Colonic mucosa (tissue), 4 donors: Measurements from ENCODE around the gene TAF9. TPM values are rescaled to one million over a fixed set of nuclear protein-coding genes. Genes with fewer than 3 reads are reported as not detected.

Experiments
- DNase-seq: peaks from one replicate; pipeline ENCODE4 v3.0.0-alpha.2; 2020
- H3K27ac ChIP-seq: fragments of 200-600 bp; one replicate; pipeline ENCODE4 v1.8.0; 2021
- H3K27me3 ChIP-seq: fragments of 200-600 bp; one replicate; pipeline ENCODE4 v1.8.0; 2021
- H3K36me3 ChIP-seq: fragments of 200-600 bp; one replicate; pipeline ENCODE4 v1.8.0; 2021
- H3K4me1 ChIP-seq: fragments of 200-600 bp; one replicate; pipeline ENCODE4 v1.8.0; 2021; ENCODE audit warnings: mild to moderate bottlenecking
- H3K4me3 ChIP-seq: fragments of 200-600 bp; one replicate; pipeline ENCODE4 v1.8.0; 2021
- H3K9ac ChIP-seq, 2 donors: one replicate each; pipeline ENCODE4 v1.7.0; 2013; ENCODE audit warnings: control low read depth in 2 of 2, low read depth in 2 of 2, low read length in 2 of 2
- H3K9me3 ChIP-seq: fragments of 200-600 bp; one replicate; pipeline ENCODE4 v1.8.0; 2021
- CTCF ChIP-seq: fragments of 200-600 bp; IDR thresholded peaks from one replicate; pipeline ENCODE4 v1.8.0; 2022; ENCODE audit warnings: antibody characterized with exemption, mild to moderate bottlenecking
- intact Hi-C: fragments of 100-400 bp; cut with DNase I; formaldehyde crosslinking; loops from one replicate; pipeline ENCODE4 v1.14.1; 2022
- total RNA-seq, 2 donors: library from RNA; stranded (reverse); fragmentation: NEBNext Ultra II Directional in 1 of 2; extraction: Animal tissue kit (Norgen Biotek cat#: 25700) in 1 of 2; gene quantifications; one replicate each; pipeline ENCODE4 v1.2.1, GENCODE V29; 2021
- donor health status: healthy.
- donor health status: DM: no; HTN: no; CAD: no.
- donor health status: DM: no; HTN: no; CAD: no.

Gene TAF9
- total RNA-seq, 2 donors from 2014 or later, result 53.7 to 60.2 TPM

DNA sequence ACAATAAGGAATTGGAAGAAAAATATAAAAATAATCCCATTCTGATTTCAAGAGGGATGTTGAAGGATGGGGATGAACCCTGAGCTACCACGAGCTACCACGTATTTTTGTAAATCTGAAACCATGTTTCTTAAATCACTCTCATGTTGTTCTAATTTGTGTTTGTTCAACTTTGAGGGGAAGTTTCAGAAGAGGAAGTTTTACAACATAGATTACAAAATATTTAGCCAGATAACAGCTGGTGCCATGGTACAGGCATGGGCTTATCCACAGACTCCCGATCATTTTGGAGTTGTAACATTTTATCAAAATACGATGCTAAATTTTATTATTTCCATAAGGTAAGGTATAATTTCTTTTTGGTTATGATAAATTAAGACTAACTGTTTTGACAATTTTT lies 51.9 kb downstream of the TAF9 start:
- H3K27me3 ChIP-seq, result no peaks in the 10 kb centered on the region
- no peak overlapping the region for H3K27ac ChIP-seq
- H3K9me3 ChIP-seq, result no peaks in the 10 kb centered on the region
- no peak for DNase-seq
- no peak overlapping the region for H3K4me3 ChIP-seq
- intact Hi-C loops, result no loop called here
- TF ChIP-seq CTCF, result no peak
- H3K9ac ChIP-seq, result no peak overlapping the region
- H3K4me1 ChIP-seq, result no peaks in the 10 kb centered on the region
- H3K36me3 ChIP-seq, result no peaks in the 10 kb centered on the region

DNA sequence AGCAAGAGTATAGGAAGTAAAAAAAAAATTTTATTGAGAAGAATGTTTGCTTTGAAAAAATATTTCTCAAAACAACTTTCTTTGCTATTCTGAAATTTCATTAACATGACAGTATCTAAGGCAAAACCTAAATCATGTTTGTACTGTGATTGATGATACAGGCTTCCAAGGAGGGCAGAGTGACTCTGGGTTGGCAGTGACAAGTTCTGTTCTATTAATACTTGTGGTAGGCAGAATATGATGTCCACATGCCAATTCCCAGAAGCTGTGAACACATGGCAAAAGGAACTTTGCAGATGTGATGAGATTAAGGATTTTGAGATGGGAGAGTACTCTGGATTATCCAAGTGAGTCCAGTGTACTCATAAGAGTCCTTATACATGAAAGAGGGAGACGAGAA lies 53.3 kb downstream of the TAF9 start:
- Histone ChIP-seq H3K4me1 (no peaks in the 10 kb centered on the region), H3K4me3 (no peak overlapping the region), H3K27ac (no peak overlapping the region), H3K36me3 (no peaks in the 10 kb centered on the region), H3K27me3 (no peaks in the 10 kb centered on the region), H3K9me3 (no peaks in the 10 kb centered on the region), H3K9ac (no peak overlapping the region)
- DNase-seq, result no peak
- intact Hi-C loops, result no loop called here
- no peak for TF ChIP-seq CTCF

Other genes starting within 250 kb of the TAF9 start
- gene CCNB1, start 202.4 kb downstream of the TAF9 start, total RNA-seq, result 100 to 1,000 TPM in 1 of 2 donors, 10 to 100 TPM in 1; 43.1 to 189 TPM
- 10 to 100 TPM in 1 of 2 donors, 1 to 10 TPM in 1; 5.9 to 13.9 TPM for gene CENPH, start 179.9 kb downstream of the TAF9 start, total RNA-seq
- 10 to 100 TPM; 21.9 to 35.4 TPM for gene CDK7, start 134.6 kb downstream of the TAF9 start, total RNA-seq
- 10 to 100 TPM; 12.5 to 13.2 TPM for gene CCDC125, start 36.7 kb downstream of the TAF9 start, total RNA-seq
- gene AK6, start within 50 bp of the TAF9 start, total RNA-seq, result 10 to 100 TPM; 34.5 to 35.3 TPM
- gene RAD17, start 298 bp upstream of the TAF9 start, total RNA-seq, result 10 to 100 TPM; 16.7 to 17.9 TPM
- 10 to 100 TPM; 51.0 to 51.2 TPM for gene MARVELD2, start 45.6 kb upstream of the TAF9 start, total RNA-seq
- 100 to 1,000 TPM; 115 to 176 TPM for gene OCLN, start 123.3 kb upstream of the TAF9 start, total RNA-seq
- 10 to 100 TPM; 16.0 to 20.2 TPM for gene GTF2H2C, start 190.7 kb upstream of the TAF9 start, total RNA-seq